Activated CD4-positive, CD25-positive, alpha-beta regulatory T cell treated with anti-CD3 and anti-CD28 coated beads, Interleukin-2, amount 50 U/mL, for 72 hours (primary cell): ENCODE measurements around the gene AHNAK.

Source experiments
- DNase-seq: peaks from one replicate; pipeline ENCODE4 v3.0.0; 2021

Gene AHNAK

GRCh38 chr11:62431171-62431901, 115.3 kb downstream of the AHNAK start:
- DNase-seq = no peak

DNA sequence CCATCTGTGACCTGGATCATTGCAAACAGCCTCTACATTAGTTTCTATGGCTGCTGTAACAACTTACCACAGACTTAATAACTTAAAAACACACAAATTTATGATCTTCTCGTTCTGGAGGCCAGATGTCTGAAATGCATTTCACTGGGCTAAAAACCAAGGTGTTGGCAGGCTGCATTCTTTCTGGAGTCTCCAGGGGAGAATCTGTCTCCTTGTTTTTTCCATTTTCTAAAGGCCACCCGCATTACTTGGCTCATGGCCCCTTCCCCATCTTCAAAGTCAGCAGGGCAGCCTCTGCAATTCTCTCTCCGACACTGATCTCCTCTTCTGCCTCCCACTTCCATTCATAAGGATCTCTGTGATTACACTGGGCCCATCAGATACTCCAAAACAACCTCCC, 116.2 kb downstream of the AHNAK start:
- no peak for DNase-seq

DNA sequence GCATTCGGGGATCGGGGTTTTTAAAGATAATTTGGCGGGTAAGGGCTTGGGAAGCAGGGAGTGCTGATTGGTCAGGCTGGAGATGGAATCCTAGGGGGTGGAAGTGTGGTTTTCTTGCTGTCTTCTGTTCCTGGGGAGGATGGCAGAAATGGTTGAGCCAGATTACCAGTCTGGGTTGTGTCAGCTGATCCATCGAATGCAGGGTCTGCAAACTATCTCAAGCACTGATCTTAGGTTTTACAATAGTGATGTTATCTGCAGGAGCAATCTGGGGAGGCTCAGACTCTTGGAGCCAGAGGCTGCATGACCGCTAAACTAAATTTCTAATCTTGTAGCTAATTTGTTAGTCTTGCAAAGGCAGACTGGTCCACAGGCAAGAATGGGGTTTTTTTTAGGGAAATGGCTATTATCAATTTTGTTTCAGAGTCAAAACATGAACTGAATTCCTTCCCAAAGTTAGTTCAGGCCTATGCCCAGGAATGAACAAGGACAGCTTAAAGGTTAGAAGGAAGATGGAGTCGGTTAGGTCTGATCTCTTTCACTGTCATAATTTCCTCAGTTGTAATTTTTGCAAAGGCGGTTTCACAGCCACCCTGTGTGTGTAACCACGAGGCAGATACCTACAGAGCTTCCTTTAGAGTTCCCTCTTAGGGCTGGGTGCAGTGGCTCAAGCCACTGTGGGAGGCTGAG, 117.6 kb downstream of the AHNAK start:
- no peak for DNase-seq

DNA sequence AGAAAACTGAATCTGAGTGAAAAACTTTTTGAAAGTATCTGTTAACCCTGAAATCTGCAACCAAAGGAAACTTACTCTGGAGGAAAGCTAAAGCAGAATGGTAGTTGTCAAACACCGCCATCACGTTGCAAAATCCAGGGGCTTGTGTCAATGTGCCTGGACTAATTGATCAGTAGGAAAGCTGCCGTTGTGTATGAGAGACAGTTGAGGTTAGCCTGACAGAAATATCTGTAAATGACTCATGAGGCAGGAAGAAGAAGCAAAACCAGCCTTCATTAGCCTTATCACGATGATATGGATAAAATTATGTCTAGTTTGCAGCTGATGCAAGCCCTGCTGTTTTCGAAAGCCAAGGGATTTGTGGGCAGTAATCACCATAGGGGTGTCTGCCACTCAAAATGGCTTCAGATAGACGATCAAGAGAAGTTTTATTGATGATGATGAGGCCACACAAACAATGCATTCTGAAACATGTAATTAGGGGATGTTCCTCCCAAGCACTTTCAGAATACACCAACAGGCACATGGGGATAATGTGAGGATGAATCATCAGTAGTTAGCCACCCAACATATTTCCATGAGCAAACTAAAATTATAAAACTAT, 118.9 kb downstream of the AHNAK start:
- DNase-seq = no peak

DNA sequence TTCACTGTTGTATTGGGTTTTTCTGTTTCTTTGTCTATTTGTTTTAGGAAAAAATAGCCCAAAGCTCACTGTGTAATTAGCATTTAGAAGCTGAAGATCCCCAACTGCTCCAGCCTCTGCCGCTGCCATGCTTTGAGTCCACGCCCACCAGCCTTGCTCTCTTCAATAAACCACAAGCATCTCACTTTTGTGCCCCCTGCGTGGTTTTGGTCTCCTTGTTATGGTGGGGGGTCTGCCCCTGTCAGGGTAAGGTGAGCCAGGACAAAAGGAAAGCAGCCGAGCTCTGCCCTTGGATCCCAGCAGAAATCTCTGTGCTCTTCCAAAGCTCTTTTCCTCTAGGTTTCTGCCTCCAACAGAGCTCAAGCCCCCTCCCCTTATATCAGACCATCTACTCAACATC, 123.6 kb downstream of the AHNAK start:
- DNase-seq = no peak

DNA sequence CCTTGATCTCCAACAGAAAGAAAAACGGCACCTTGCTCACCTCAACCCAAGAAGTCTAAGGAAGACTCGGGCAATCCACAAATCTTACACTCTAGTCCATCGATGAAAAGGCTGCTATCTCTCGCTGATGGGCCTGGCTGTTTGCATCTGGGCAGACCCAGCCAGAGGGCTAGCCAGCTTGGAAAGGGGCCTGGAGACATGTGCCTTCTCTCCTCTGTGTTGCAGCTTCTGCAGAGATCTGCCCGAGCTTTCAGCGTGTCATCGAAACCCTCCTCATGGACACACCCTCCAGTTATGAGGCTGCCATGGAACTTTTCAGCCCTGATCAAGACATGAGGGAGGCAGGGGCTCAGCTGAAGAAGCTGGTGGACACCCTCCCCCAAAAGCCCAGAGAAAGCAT, 124.6 kb downstream of the AHNAK start:
- no peak for DNase-seq

- no peak for DNase-seq
Measured at GRCh38 chr11:62420882-62421281, 125.7 kb downstream of the AHNAK start.

GRCh38 chr11:62419943-62420342, 126.7 kb downstream of the AHNAK start:
- DNase-seq = no peak

GRCh38 chr11:62419314-62419929, 127.2 kb downstream of the AHNAK start:
- DNase-seq = no peak

DNA sequence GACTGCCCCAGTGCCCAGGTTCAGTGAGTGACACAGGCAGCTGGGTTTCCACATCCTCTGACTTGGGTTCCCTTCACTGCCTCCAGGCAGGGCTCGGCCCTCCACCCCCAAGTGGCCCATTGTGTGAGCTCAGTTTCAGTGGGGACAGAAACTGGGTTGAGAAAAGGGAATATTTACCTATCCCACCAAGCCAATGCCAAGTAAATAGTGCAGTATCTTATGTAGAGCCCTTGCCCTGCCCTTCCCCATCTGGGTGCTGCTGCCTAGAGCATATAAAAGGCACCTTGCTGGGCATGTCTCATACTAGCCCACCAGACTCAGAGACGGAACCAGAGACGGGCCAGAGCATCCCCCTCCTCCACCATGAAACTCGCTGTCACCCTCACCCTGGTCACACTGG, 127.9 kb downstream of the AHNAK start, which contains the start of gene SCGB1A1:
Gene SCGB1A1, plus strand, starts transcription at position 301 of the 400 bp plus-strand sequence. Its CDS starts 63 bp downstream, at position 364.
- no peak for DNase-seq

- DNase-seq = no peak
Measured at GRCh38 chr11:62418136-62418535, 128.5 kb downstream of the AHNAK start.

GRCh38 chr11:62416596-62416995, 130.0 kb downstream of the AHNAK start:
- DNase-seq = no peak

DNA sequence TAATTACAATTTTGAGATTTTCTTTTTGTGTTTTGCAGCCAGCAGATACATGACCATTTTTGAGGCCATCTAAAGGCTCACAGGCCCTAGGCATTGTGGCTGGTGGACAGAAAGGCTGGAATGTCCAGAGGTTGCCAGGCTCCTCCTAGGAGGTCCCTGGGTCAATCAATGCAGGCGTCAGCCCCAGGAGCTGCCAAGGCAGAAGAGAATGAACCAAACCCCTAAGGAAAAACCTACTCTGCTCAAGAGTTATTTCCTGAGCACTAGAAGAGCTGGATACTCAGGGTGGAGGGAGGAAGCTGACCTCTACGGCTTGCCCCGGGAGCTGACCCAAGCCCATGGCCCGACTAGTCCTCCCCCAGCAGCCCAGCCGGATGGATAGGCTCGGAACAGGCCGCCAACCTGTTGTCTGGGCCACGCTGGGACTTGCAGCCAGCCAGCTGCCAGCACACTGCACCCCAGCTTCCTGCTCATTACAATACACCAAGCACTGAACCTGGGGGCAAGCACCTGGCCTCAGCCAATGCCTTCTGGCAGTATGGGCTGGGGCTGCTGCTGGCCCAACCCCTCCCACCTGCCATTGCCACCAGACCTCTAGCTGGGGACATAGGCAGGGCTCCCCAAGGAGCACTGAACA, 133.4 kb downstream of the AHNAK start:
- DNase-seq = no peak

DNA sequence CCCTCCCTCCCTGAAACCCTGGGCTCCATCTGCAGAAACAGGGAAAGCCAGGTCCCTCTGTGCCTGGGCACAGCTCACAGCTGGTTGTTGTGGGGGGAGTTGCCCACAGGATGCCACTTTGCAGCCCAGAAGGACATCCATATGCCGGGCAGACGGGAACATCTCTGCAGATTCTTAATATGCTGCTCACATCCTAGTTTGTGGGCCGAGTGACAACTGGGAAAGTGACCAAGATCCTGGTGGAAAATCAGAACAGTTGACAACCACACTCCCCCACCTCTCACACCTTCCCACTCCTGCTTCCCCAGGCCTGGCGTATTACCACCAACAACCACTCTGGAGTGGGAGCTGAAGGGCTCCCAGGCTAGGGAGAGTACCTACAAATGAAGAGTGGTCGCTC, 135.1 kb downstream of the AHNAK start:
- no peak for DNase-seq

DNA sequence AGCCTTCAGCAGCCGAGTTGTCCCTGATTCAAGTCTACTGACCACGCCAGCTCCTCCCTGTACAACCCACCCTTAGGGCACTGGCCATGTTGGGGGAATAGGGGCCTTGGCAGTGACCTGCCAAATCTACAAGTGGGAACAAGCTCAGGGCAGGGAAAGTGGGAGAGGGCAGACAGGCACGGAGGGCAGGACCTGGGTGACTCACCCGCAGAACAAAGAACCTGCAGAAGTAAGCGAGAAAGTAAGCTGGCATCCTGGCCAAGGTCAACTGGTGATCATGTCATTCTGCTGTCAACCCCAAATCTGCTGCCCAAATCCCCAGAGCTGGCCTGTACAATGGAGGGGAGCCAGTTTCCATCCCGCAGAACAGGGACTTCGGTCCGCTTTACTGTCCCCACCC, 135.6 kb downstream of the AHNAK start:
- DNase-seq = no peak

- DNase-seq = no peak
Measured at GRCh38 chr11:62409831-62410230, 136.8 kb downstream of the AHNAK start.

GRCh38 chr11:62406034-62406433, 140.6 kb downstream of the AHNAK start:
- no peak for DNase-seq

DNA sequence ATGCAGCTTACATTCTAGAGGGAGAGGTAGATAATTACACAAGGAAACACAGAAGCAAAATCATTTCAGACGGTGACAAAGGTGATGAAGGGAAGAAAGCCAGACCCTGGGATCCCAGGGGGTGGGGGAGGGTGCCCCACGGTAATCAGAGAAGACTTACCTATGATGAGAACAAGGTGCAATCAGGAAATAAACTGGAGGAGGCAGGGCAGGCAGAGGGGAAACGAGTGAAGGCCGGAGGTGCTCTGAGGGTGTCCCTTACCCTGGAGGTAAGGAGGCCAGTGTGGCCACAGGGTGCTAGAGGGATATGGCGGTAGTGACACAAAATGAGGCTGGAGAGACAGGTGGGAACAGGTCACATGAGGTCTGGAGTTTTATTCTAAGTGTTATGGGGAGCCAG, 141.7 kb downstream of the AHNAK start:
- no peak for DNase-seq

DNA sequence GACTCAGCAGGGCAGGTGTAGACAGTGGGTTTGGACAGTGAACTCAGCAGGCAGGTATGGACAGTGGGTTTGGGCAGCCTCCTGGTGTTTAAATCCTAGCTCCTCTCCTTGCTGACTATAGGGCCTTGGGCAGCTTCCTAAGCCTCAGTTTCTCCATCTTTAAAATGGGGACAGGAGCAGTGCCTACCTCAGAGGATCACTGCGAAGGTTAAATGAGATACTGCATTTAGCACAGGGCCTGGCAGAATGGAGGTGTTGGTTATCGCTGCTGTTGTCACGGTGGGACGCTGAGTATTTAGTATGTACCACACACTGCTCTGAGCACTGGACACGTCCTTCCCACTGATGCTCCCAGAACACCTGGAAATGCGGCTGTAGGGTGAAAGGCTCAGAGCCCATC, 142.2 kb downstream of the AHNAK start:
- DNase-seq = no peak

DNA sequence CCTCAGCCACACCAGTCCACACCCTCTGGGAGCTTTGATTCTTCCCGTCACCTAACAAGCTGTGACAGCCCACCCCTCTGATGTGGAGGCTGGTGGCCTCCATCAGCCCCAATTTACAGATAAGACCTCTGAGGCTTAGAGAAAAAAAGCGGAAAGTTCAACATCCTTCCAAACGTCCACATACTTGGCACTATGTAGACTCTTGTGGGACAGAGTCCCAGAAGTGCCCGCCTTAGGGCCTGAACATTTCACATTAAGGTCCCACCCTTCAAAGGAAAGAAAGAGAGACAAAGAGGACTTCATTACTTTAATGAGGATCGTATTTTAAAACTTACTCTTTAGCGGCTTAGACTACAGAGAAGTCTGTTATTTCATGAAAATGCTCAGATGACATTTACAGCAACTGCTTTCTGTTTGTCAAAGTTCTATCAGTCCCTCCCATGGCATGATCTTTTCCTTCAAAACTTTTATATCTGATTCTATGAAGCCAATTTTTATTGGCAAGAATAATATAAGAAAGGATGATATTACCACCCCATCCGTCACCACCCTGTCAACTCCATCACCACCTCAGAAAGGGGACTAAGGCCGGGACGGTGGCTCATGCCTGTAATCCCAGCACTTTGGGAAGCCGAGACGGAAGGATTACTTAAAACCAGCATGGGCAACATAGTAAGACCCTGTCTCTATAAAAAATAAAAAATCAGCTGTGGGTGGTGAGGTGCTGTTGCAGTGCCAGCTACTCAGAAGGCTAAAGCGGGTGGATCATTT, 143.5 kb downstream of the AHNAK start:
- DNase-seq = no peak

DNA sequence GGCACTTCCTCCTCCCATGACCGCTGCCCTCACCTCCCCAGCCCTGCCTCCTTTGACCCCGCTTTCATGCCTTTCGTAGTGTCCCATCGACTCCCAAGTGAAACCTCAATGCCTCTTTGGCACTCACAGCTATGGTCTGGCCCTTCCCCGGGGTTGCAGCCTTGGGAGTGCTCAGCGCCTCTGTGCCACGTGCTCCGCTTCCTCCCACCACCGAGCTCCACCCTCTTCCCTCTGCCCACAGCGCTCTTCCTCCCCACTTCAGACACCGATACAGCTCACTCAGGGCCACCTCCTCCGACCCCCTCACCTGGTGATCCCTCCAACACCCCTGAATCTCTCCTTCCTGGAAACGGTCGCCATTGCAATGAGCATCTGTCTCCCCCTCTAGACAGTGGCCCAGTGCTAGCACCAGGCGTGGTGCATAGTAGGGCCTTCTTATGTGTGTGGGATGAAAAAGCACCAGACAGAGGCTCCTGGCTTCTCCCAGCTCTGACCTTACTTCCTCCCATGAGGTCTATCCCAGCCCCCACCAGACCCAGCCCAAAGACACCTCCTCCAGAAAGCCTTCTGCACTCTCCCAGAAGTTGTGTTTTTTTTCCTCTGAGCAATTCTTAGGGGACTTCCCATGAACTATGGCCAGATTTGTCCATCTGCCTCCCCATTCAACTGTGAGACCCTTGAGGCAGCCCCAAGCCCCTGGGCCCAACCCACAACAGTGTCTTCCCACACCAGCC, 144.2 kb downstream of the AHNAK start:
- DNase-seq = peak; percentile 64

DNA sequence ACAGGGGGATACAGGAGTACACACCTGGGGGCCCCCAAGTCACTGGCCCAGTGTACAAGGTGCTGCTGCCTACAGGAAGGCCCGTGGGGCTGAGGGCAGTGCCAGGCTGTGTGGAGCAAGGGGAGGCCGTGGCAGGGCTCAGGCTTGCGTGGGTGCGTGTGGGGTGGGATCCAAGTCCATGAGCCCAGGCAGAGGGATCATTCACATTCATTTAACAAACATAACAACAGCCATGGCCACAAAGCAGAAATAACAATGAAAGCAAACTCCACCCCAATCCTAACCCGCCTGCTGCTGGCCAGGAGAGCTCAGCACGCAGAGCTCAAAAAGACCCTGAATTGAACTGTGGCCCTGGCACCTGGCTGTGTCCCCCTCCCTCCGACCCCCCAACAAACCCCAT, 144.8 kb downstream of the AHNAK start:
- DNase-seq = no peak
